ENCODE measurements around the gene BTRC.
"Not testable (repeated sequence)": the region's sequence is repeated elsewhere in the genome, so short reads cannot be mapped to it uniquely, and the experiment has no call there.

Gene BTRC

GRCh38 chr10:101351477-101351876 is 2.5 kb upstream of the BTRC start:
- Histone ChIP-seq H3K27me3 (ENCODE audit: insufficient read depth, low read length) (no peaks in the 10 kb centered on the region), H3K36me3 (ENCODE audit: insufficient read depth, low read length) (no peaks in the 10 kb centered on the region), H3K9ac (ENCODE audit: low read depth, low read length) (no peak overlapping the region), H3K4me3 (ENCODE audit: low read length) (no peak overlapping the region), H3K9me3 (ENCODE audit: insufficient read depth, low read depth, low read length) (no peaks in the 10 kb centered on the region), H3K27ac (ENCODE audit: low read depth, low read length) (no peak overlapping the region), H3K4me1 (ENCODE audit: insufficient read depth, low read length) (peaks cover 10% of the 10 kb centered on the region)

DNA sequence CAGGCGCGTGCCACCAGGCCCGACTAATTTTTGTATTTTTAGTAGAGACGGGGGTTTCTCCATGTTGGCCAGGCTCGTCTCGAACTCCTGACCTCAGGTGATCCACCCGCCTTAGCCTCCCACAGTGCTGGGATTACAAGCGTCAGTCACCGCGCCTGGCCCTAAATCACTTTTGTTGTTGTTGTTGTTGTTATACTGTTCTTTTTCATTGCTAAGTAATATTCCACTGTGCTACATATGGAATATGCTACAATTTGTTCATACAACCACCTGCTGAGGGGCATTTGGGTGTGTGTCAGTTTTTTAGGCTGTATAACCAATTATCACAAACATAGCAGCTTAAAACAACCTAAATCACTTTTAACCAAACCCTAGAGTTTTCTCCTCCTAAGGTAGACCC is 1.1 kb upstream of the BTRC start:
- H3K27me3 ChIP-seq (ENCODE audit: insufficient read depth, low read length); H3K9ac ChIP-seq (ENCODE audit: low read depth, low read length); H3K4me3 ChIP-seq (ENCODE audit: low read length); H3K9me3 ChIP-seq (ENCODE audit: insufficient read depth, low read depth, low read length); H3K36me3 ChIP-seq (ENCODE audit: insufficient read depth, low read length); H3K27ac ChIP-seq (ENCODE audit: low read depth, low read length): not testable (repeated sequence)
- H3K4me1 ChIP-seq (ENCODE audit: insufficient read depth, low read length) = peaks cover 10% of the 10 kb centered on the region
- WGBS = 97% methylated on average over 8 of the region's 10 CpGs

- Histone ChIP-seq H3K9ac (ENCODE audit: low read depth, low read length) (peak overlapping the region; percentile 72), H3K9me3 (ENCODE audit: insufficient read depth, low read depth, low read length) (no peaks in the 10 kb centered on the region), H3K36me3 (ENCODE audit: insufficient read depth, low read length) (no peaks in the 10 kb centered on the region), H3K27me3 (ENCODE audit: insufficient read depth, low read length) (no peaks in the 10 kb centered on the region), H3K4me1 (ENCODE audit: insufficient read depth, low read length) (peaks cover 10% of the 10 kb centered on the region), H3K27ac (ENCODE audit: low read depth, low read length) (peak overlapping the region; percentile 80), H3K4me3 (ENCODE audit: low read length) (peak overlapping the region; percentile 76)
- under 1% methylated on average over 29 of the region's 29 CpGs for WGBS
Measured at GRCh38 chr10:101354328-101355071, 535 bp downstream of the BTRC start.

GRCh38 chr10:101355072-101355706 is 1.2 kb downstream of the BTRC start:
- H3K4me1 ChIP-seq (ENCODE audit: insufficient read depth, low read length) = peaks cover 10% of the 10 kb centered on the region
- H3K27ac ChIP-seq (ENCODE audit: low read depth, low read length) = no peak overlapping the region
- 75% methylated on average over 6 of the region's 6 CpGs for WGBS
- H3K9ac ChIP-seq (ENCODE audit: low read depth, low read length) = peak overlapping the region; percentile 72; the same call in 1 of the 2 replicates
- H3K4me3 ChIP-seq (ENCODE audit: low read length) = peak overlapping the region; percentile 76
- H3K9me3 ChIP-seq (ENCODE audit: insufficient read depth, low read depth, low read length) = no peaks in the 10 kb centered on the region
- no peaks in the 10 kb centered on the region for H3K27me3 ChIP-seq (ENCODE audit: insufficient read depth, low read length)
- no peaks in the 10 kb centered on the region for H3K36me3 ChIP-seq (ENCODE audit: insufficient read depth, low read length)

GRCh38 chr10:101356132-101356531 is 2.2 kb downstream of the BTRC start:
- Histone ChIP-seq H3K4me1 (ENCODE audit: insufficient read depth, low read length) (peaks cover 10% of the 10 kb centered on the region), H3K9me3 (ENCODE audit: insufficient read depth, low read depth, low read length) (no peaks in the 10 kb centered on the region), H3K4me3 (ENCODE audit: low read length) (no peak overlapping the region), H3K27me3 (ENCODE audit: insufficient read depth, low read length) (no peaks in the 10 kb centered on the region), H3K9ac (ENCODE audit: low read depth, low read length) (no peak overlapping the region), H3K36me3 (ENCODE audit: insufficient read depth, low read length) (no peaks in the 10 kb centered on the region), H3K27ac (ENCODE audit: low read depth, low read length) (no peak overlapping the region)
- 95% methylated on average over 5 of the region's 5 CpGs for WGBS

- no peaks in the 10 kb centered on the region for H3K27me3 ChIP-seq (ENCODE audit: insufficient read depth, low read length)
- no peaks in the 10 kb centered on the region for H3K36me3 ChIP-seq (ENCODE audit: insufficient read depth, low read length)
- no peak overlapping the region for H3K27ac ChIP-seq (ENCODE audit: low read depth, low read length)
- H3K4me1 ChIP-seq (ENCODE audit: insufficient read depth, low read length) = peaks cover 10% of the 10 kb centered on the region
- no peaks in the 10 kb centered on the region for H3K9me3 ChIP-seq (ENCODE audit: insufficient read depth, low read depth, low read length)
- H3K4me3 ChIP-seq (ENCODE audit: low read length) = no peak overlapping the region
- WGBS = 89% methylated on average over 4 of the region's 4 CpGs
- no peak overlapping the region for H3K9ac ChIP-seq (ENCODE audit: low read depth, low read length)
Measured at GRCh38 chr10:101357958-101358357, 4.0 kb downstream of the BTRC start.

DNA sequence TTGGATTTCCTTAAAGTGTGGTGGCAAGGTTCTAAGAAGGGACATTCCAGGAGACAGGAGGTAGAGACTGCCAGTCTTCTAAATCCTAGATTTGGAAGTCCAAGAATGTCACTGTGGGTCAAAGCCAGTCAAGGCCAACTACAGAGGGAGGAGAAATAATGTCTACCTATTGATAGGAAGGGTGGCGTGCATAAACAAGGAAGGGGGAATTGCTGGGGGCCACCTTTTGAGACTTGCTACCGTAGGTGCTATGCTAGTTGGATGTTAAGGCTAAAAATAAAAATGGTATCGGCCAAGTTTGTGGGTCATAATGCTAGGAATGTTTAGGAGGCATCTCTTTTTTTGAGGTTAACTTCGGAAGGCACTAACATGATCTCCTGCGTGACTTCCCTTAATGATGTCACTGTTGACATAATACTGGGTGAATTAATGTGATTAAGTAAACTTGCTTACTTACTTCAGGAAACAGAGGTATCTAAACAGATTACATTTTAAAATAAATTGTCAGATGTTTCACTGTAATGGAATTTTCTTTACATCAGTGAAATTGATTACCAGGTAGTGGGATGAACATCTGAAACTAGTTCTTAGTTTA is 4.8 kb downstream of the BTRC start:
- Histone ChIP-seq H3K4me1 (ENCODE audit: insufficient read depth, low read length) (peaks cover 7% of the 10 kb centered on the region; the same call in 1 of the 2 replicates), H3K4me3 (ENCODE audit: low read length) (no peak overlapping the region), H3K27ac (ENCODE audit: low read depth, low read length) (no peak overlapping the region), H3K9ac (ENCODE audit: low read depth, low read length) (no peak overlapping the region), H3K9me3 (ENCODE audit: insufficient read depth, low read depth, low read length) (no peaks in the 10 kb centered on the region), H3K36me3 (ENCODE audit: insufficient read depth, low read length) (no peaks in the 10 kb centered on the region), H3K27me3 (ENCODE audit: insufficient read depth, low read length) (no peaks in the 10 kb centered on the region)
- 74% methylated on average over 5 of the region's 5 CpGs for WGBS

- H3K9ac ChIP-seq (ENCODE audit: low read depth, low read length); H3K4me3 ChIP-seq (ENCODE audit: low read length); H3K27me3 ChIP-seq (ENCODE audit: insufficient read depth, low read length); H3K36me3 ChIP-seq (ENCODE audit: insufficient read depth, low read length); H3K9me3 ChIP-seq (ENCODE audit: insufficient read depth, low read depth, low read length); H3K27ac ChIP-seq (ENCODE audit: low read depth, low read length); H3K4me1 ChIP-seq (ENCODE audit: insufficient read depth, low read length): not testable (repeated sequence)
- 94% methylated on average over 8 of the region's 8 CpGs for WGBS
Measured at GRCh38 chr10:101360090-101360489, 6.1 kb downstream of the BTRC start.

DNA sequence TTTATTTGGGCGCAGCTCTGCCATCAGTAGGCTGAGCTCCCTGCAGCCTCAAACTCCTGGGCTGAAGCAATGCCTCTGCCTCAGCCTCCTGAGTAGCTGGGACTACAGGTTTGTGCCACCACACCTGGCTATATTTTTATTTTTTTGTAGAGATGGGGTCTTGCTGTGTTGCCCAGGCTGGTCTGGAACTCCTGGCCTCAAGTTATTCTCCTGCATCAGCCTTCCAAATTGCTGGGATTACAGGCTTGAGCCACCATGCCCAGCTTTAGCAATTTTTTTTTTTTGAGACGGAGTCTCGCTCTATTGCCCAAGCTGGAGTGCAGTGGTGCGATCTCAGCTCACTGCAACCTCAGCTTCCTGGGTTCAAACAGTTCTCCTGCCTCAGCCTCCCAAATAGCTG is 6.9 kb downstream of the BTRC start:
- 94% methylated on average over 4 of the region's 4 CpGs for whole genome bisulfite sequencing
- not testable (repeated sequence) for H3K9ac ChIP-seq (ENCODE audit: low read depth, low read length); H3K27ac ChIP-seq (ENCODE audit: low read depth, low read length); H3K4me3 ChIP-seq (ENCODE audit: low read length); H3K4me1 ChIP-seq (ENCODE audit: insufficient read depth, low read length); H3K9me3 ChIP-seq (ENCODE audit: insufficient read depth, low read depth, low read length); H3K36me3 ChIP-seq (ENCODE audit: insufficient read depth, low read length); H3K27me3 ChIP-seq (ENCODE audit: insufficient read depth, low read length)

- H3K27me3 ChIP-seq (ENCODE audit: insufficient read depth, low read length) = no peaks in the 10 kb centered on the region
- no peaks in the 10 kb centered on the region for H3K36me3 ChIP-seq (ENCODE audit: insufficient read depth, low read length)
- H3K27ac ChIP-seq (ENCODE audit: low read depth, low read length) = no peak overlapping the region
- H3K9ac ChIP-seq (ENCODE audit: low read depth, low read length) = no peak overlapping the region
- 93% methylated on average over 2 of the region's 2 CpGs for WGBS
- H3K4me3 ChIP-seq (ENCODE audit: low read length) = no peak overlapping the region
- H3K9me3 ChIP-seq (ENCODE audit: insufficient read depth, low read depth, low read length) = no peaks in the 10 kb centered on the region
- H3K4me1 ChIP-seq (ENCODE audit: insufficient read depth, low read length) = no peaks in the 10 kb centered on the region
Measured at GRCh38 chr10:101363850-101364400, 10.0 kb downstream of the BTRC start.

DNA sequence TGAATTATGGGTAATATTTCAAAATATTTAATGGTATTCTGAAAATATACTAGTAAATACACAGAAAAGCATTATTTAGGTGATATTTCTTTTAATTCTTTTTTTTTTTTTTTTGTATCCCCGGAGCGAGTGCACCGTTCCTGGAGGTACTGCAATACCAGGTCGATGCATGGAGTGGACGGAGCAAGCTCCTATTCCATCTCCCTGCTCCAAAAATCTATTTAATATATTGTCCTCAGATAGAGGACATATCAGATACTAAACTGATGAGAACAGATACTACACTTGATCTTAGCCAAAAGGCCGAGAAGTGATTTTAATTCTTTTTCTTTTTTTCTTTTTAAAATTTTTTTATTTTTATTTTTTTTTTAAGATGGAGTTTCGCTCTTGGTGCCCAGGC is 10.8 kb downstream of the BTRC start:
- 80% methylated on average over 6 of the region's 7 CpGs for WGBS

More for the DNA sequence above, 10.8 kb downstream of the BTRC start:
- H3K27ac ChIP-seq (ENCODE audit: low read depth, low read length) = no peak overlapping the region
- H3K36me3 ChIP-seq (ENCODE audit: insufficient read depth, low read length) = no peaks in the 10 kb centered on the region
- no peak overlapping the region for H3K9ac ChIP-seq (ENCODE audit: low read depth, low read length)
- no peaks in the 10 kb centered on the region for H3K27me3 ChIP-seq (ENCODE audit: insufficient read depth, low read length)
- H3K9me3 ChIP-seq (ENCODE audit: insufficient read depth, low read depth, low read length) = no peaks in the 10 kb centered on the region
- H3K4me3 ChIP-seq (ENCODE audit: low read length) = no peak overlapping the region
- no peaks in the 10 kb centered on the region for H3K4me1 ChIP-seq (ENCODE audit: insufficient read depth, low read length)

All from HUES64 (cell line).